Upper lobe of right lung (tissue), 1 donor: ENCODE measurements around the gene AGK. TPM values are rescaled to one million over a fixed set of nuclear protein-coding genes. Genes with fewer than 3 reads are reported as not detected.
"Not testable (repeated sequence)": the region's sequence is repeated elsewhere in the genome, so short reads cannot be mapped to it uniquely, and the experiment has no call there.

Experiments
- ATAC-seq: fragments of 200-7000 bp; cut with Tn5 transposase; one replicate; pipeline ENCODE4 v1.9.1; 2020; ENCODE audit warnings: mild to moderate bottlenecking, moderate library complexity
- DNase-seq: peaks from one replicate; pipeline ENCODE4 v3.0.0-alpha.2; 2020
- H3K27ac ChIP-seq: fragments of 200-600 bp; one replicate; pipeline ENCODE4 v1.8.0; 2022
- H3K27me3 ChIP-seq: fragments of 200-600 bp; one replicate; pipeline ENCODE4 v1.8.0; 2022; ENCODE audit warnings: mild to moderate bottlenecking
- H3K36me3 ChIP-seq: fragments of 200-600 bp; one replicate; pipeline ENCODE4 v1.8.0; 2022
- H3K4me1 ChIP-seq: fragments of 200-600 bp; one replicate; pipeline ENCODE4 v1.8.0; 2022
- H3K4me3 ChIP-seq: fragments of 200-600 bp; one replicate; pipeline ENCODE4 v1.8.0; 2022; ENCODE audit warnings: mild to moderate bottlenecking
- H3K9me3 ChIP-seq: fragments of 200-600 bp; one replicate; pipeline ENCODE4 v1.8.0; 2022
- CTCF ChIP-seq: fragments of 200-600 bp; IDR thresholded peaks from one replicate; pipeline ENCODE4 v1.8.0; 2022; ENCODE audit warnings: antibody characterized with exemption
- intact Hi-C: fragments of 100-400 bp; cut with DNase I; formaldehyde crosslinking; loops from one replicate; pipeline ENCODE4 v1.11.0; 2022
- total RNA-seq: library from RNA; stranded (reverse); fragmentation: NEBNext Ultra II Directional; extraction: Animal tissue kit (Norgen Biotek cat#: 25700); gene quantifications from one replicate; pipeline ENCODE4 v1.2.1, GENCODE V29; 2021
- donor health status: DM: no; HTN: yes; CAD: no; lungs with severe emphysema.

AGK gene
- total RNA-seq, 1 donor from 2014 or later: 17.5 TPM

- intact Hi-C loops: no loop called here
- H3K27me3 ChIP-seq: no peaks in the 10 kb centered on the region
- no peak for DNase-seq
These were observed 9.8 kb upstream of the AGK start for GRCh38 chr7:141541375-141541774.

GRCh38 chr7:141544831-141545230 is 6.4 kb upstream of the AGK start:
- TF ChIP-seq CTCF: no peak
- Histone ChIP-seq H3K27me3 (no peaks in the 10 kb centered on the region), H3K4me3 (no peak overlapping the region), H3K9me3 (no peaks in the 10 kb centered on the region), H3K27ac (no peak overlapping the region), H3K36me3 (no peaks in the 10 kb centered on the region), H3K4me1 (no peaks in the 10 kb centered on the region)
- DNase-seq: no peak
- ATAC-seq: no peak
- intact Hi-C loops: no loop called here

More at GRCh38 chr7:141541375-141541774, 9.8 kb upstream of the AGK start:
- no peak for ATAC-seq
- Histone ChIP-seq H3K27ac (no peak overlapping the region), H3K36me3 (no peaks in the 10 kb centered on the region), H3K4me1 (no peaks in the 10 kb centered on the region), H3K4me3 (no peak overlapping the region), H3K9me3 (no peaks in the 10 kb centered on the region)
- no peak for TF ChIP-seq CTCF

- Histone ChIP-seq H3K4me3 (no peak overlapping the region), H3K4me1 (peaks cover 12% of the 10 kb centered on the region), H3K9me3 (no peaks in the 10 kb centered on the region), H3K27ac (no peak overlapping the region), H3K36me3 (no peaks in the 10 kb centered on the region), H3K27me3 (no peaks in the 10 kb centered on the region)
- ATAC-seq (no peak), DNase-seq (no peak)
- no peak for TF ChIP-seq CTCF
- intact Hi-C loops: no loop called here
These were observed 1.6 kb upstream of the AGK start for GRCh38 chr7:141549582-141549981.

GRCh38 chr7:141550386-141551093 is 670 bp upstream of the AGK start:
- H3K27me3 ChIP-seq: no peaks in the 10 kb centered on the region
- peaks cover 12% of the 10 kb centered on the region for H3K4me1 ChIP-seq
- no peaks in the 10 kb centered on the region for H3K9me3 ChIP-seq
- ATAC-seq (no peak), DNase-seq (no peak)
- peaks cover 3% of the 10 kb centered on the region for H3K36me3 ChIP-seq
- no peak for TF ChIP-seq CTCF
- H3K4me3 ChIP-seq: peak overlapping the region; percentile 75
- peak overlapping the region; percentile 20 for H3K27ac ChIP-seq
- intact Hi-C loops: no loop called here

- Histone ChIP-seq H3K27me3 (no peaks in the 10 kb centered on the region), H3K9me3 (no peaks in the 10 kb centered on the region), H3K4me1 (peaks cover 12% of the 10 kb centered on the region), H3K4me3 (peak overlapping the region; percentile 75), H3K36me3 (peaks cover 16% of the 10 kb centered on the region), H3K27ac (no peak overlapping the region)
- ATAC-seq (no peak), DNase-seq (no peak)
- intact Hi-C loops: no loop called here
- no peak for TF ChIP-seq CTCF
These were observed 572 bp downstream of the AGK start for GRCh38 chr7:141551782-141552181.

GRCh38 chr7:141557360-141557759 is 6.2 kb downstream of the AGK start:
- Histone ChIP-seq H3K9me3 (no peaks in the 10 kb centered on the region), H3K4me3 (no peak overlapping the region), H3K27me3 (no peaks in the 10 kb centered on the region), H3K27ac (no peak overlapping the region), H3K4me1 (peaks cover 2% of the 10 kb centered on the region), H3K36me3 (peaks cover 24% of the 10 kb centered on the region)
- ATAC-seq (no peak), DNase-seq (no peak)
- no peak for TF ChIP-seq CTCF
- intact Hi-C loops: no loop called here

GRCh38 chr7:141557831-141558531 is 6.8 kb downstream of the AGK start:
- H3K27me3 ChIP-seq, H3K9me3 ChIP-seq, DNase-seq, ATAC-seq, intact Hi-C loops, H3K27ac ChIP-seq, H3K4me1 ChIP-seq, H3K4me3 ChIP-seq: not testable (repeated sequence)
- peaks cover 25% of the 10 kb centered on the region for H3K36me3 ChIP-seq
